K562 (cell line): ENCODE results near the gene KBTBD12. TPM values are rescaled to one million over a fixed set of nuclear protein-coding genes. Genes with fewer than 3 reads are reported as not detected.

Experiments used
- ATAC-seq: fragments of 200-7000 bp; cut with Tn5 transposase; 3 replicates; pipeline ENCODE4 v1.9.1; 2020; ENCODE audit warnings: moderate library complexity
- BruUV-seq: library from RNA; stranded (reverse); fragments of 400-500 nt; replicated peaks from 2 replicates; lab custom pipeline; 2021; lab: Mats Ljungman, UMichigan
- CTCF ChIA-PET: fragments of 300-600 bp; formaldehyde crosslinking; extraction: SDS; loops from one replicate; lab custom pipeline; 2021; ENCODE audit warnings: low intra/inter-chr PET ratio; lab: Yijun Ruan, JAX
- POLR2A ChIA-PET: fragments of 300-600, 350-650 bp; sonication (Branson Sonifier 250); formaldehyde crosslinking; extraction: SDS; loops from one replicate; lab custom pipeline; 2021; ENCODE audit warnings: antibody characterized with exemption, inconsistent platforms; lab: Yijun Ruan, JAX
- DNase-seq, 4 experiments: peaks; one replicate each; pipeline versions ENCODE4 v3.0.0 to v3.0.0-alpha.2; 2011 to 2018; ENCODE audit warnings: low spot score in 3 of 4, mixed read lengths in 3 of 4; ENCODE audit errors: extremely low read depth in 1 of 4
- FAIRE-seq: peaks from 2 replicates; lab custom pipeline; 2011; peaks lifted over from hg19 to GRCh38; lab: Jason Lieb, UNC
- H2AFZ ChIP-seq: 2 replicates; pipeline ENCODE4 v1.6.0; 2011; ENCODE audit warnings: low read depth, low read length, control low read depth, inconsistent platforms
- H3K27ac ChIP-seq: fragments of 200-600 bp; 3 replicates; pipeline ENCODE4 v1.8.0; 2011; ENCODE audit warnings: low read depth, mild to moderate bottlenecking, control low read depth, inconsistent platforms, low read length, moderate library complexity, mixed read lengths; ENCODE audit errors: extremely low read depth
- H3K27me3 ChIP-seq, 2 experiments: fragments of 300-600 bp in 1 of 2; 2 replicates in 1 of 2; 3 replicates in 1 of 2; pipeline versions ENCODE4 v1.6.0 to v1.8.0; 2011; ENCODE audit warnings: inconsistent platforms in 2 of 2, low read length in 2 of 2, mild to moderate bottlenecking in 1 of 2, mixed read lengths in 1 of 2, moderate library complexity in 1 of 2; ENCODE audit not compliant: control insufficient read depth in 2 of 2, insufficient read depth in 2 of 2
- H3K36me3 ChIP-seq: fragments of 300-600 bp; 3 replicates; pipeline ENCODE4 v1.8.0; 2011; ENCODE audit warnings: mild to moderate bottlenecking, low read length, inconsistent platforms; ENCODE audit not compliant: control insufficient read depth, insufficient read depth
- H3K4me1 ChIP-seq, 2 experiments: fragments of 200-600 bp in 1 of 2; replicated peaks in 1 of 2; 2 replicates in 1 of 2; 3 replicates in 1 of 2; pipeline versions ENCODE4 v1.5.1 to v1.8.0; 2011; ENCODE audit warnings: inconsistent platforms in 2 of 2, low read length in 2 of 2, mild to moderate bottlenecking in 1 of 2, mixed read lengths in 1 of 2, moderate library complexity in 1 of 2; ENCODE audit not compliant: control insufficient read depth in 2 of 2, insufficient read depth in 2 of 2
- H3K4me2 ChIP-seq: 2 replicates; pipeline ENCODE4 v1.6.1; 2011; ENCODE audit warnings: low read length, control low read depth, inconsistent platforms, mixed read lengths; ENCODE audit not compliant: insufficient read depth
- H3K4me3 ChIP-seq: fragments of 200-600 bp; sonication (generic), shearing (Covaris generic); 2 replicates; pipeline ENCODE4 v1.5.1; 2016; ENCODE audit warnings: control low read depth, inconsistent platforms
- H3K79me2 ChIP-seq: fragments of 200-600 bp; 3 replicates; pipeline ENCODE4 v1.8.0; 2011; ENCODE audit warnings: low read length, inconsistent platforms; ENCODE audit not compliant: control insufficient read depth, insufficient read depth
- H3K9ac ChIP-seq, 2 experiments: 2 replicates each; pipeline versions ENCODE4 v1.6.0 to v1.6.1; 2011; ENCODE audit warnings: low read depth in 2 of 2, low read length in 2 of 2, control low read depth in 1 of 2, inconsistent platforms in 1 of 2, mild to moderate bottlenecking in 1 of 2, mixed read lengths in 1 of 2; ENCODE audit not compliant: insufficient read depth in 1 of 2
- H3K9me1 ChIP-seq: one replicate; pipeline ENCODE4 v1.6.0; 2011; ENCODE audit warnings: inconsistent platforms, mild to moderate bottlenecking, low read length, moderate library complexity; ENCODE audit not compliant: control insufficient read depth, insufficient read depth
- H3K9me3 ChIP-seq: replicated peaks from 2 replicates; pipeline ENCODE4 v1.5.1; 2011; ENCODE audit warnings: low read depth, low read length, inconsistent platforms; ENCODE audit not compliant: control insufficient read depth, insufficient read depth
- H4K20me1 ChIP-seq: replicated peaks from 2 replicates; pipeline ENCODE4 v1.6.1; 2011; ENCODE audit warnings: low read length, inconsistent platforms, mixed read lengths; ENCODE audit not compliant: control insufficient read depth, insufficient read depth
- NFATC3 ChIP-seq: fragments of 450-650 bp; IDR thresholded peaks from 2 replicates; pipeline ENCODE4 v1.6.1; 2017; ENCODE audit warnings: mild to moderate bottlenecking
- RUNX1 ChIP-seq: sonication (generic); IDR thresholded peaks from 2 replicates; pipeline ENCODE4 v1.6.1; 2016; ENCODE audit warnings: antibody characterized with exemption, low read depth
- SAFB2 ChIP-seq: fragments of 200-400 bp; formaldehyde crosslinking; IDR thresholded peaks from 2 replicates; pipeline ENCODE4 v1.6.1; 2018; ENCODE audit warnings: borderline replicate concordance, low read length, low read depth, moderate library complexity; ENCODE audit not compliant: severe bottlenecking
- SMARCC2 ChIP-seq: fragments of 450-650 bp; IDR thresholded peaks from 2 replicates; pipeline ENCODE4 v1.6.1; 2017; ENCODE audit warnings: antibody characterized with exemption, moderate library complexity, mild to moderate bottlenecking, low read depth
- SNAPC5 ChIP-seq: fragments of 250-450 bp; sonication (Bioruptor Pico); IDR thresholded peaks from 2 replicates; pipeline ENCODE4 v1.8.0; 2021; ENCODE audit warnings: moderate library complexity, mild to moderate bottlenecking, inconsistent platforms
- TFE3 ChIP-seq: fragments of 450-650 bp; formaldehyde crosslinking; IDR thresholded peaks from 2 replicates; pipeline ENCODE4 v1.4.0; 2020; ENCODE audit warnings: mild to moderate bottlenecking, mixed read lengths
- ZKSCAN3 ChIP-seq: fragments of 250-450 bp; sonication (Bioruptor Pico); IDR thresholded peaks from 2 replicates; pipeline ENCODE4 v1.4.0; 2020
- ZNF124 ChIP-seq: sonication (generic); formaldehyde crosslinking; IDR thresholded peaks from 2 replicates; pipeline ENCODE4 v1.8.1; 2022; ENCODE audit warnings: missing genetic modification reagents
- ZNF143 ChIP-seq: sonication (generic); formaldehyde crosslinking; IDR thresholded peaks from 2 replicates; pipeline ENCODE4 v1.9.0; 2022; ENCODE audit warnings: mild to moderate bottlenecking, missing genetic modification reagents
- ZNF41 ChIP-seq: fragments of 250-450 bp; sonication (Bioruptor Pico); conservative IDR thresholded peaks from 2 replicates; pipeline ENCODE4 v1.4.0; 2020; ENCODE audit warnings: mild to moderate bottlenecking
- ZNF778 ChIP-seq: fragments of 450-650 bp; formaldehyde crosslinking; IDR thresholded peaks from 2 replicates; pipeline ENCODE4 v1.4.0; 2020; ENCODE audit warnings: mild to moderate bottlenecking, moderate library complexity
- WGBS: fragments of 100-300 bp; shearing (Covaris generic); methylation state at CpG from one replicate; pipeline ENCODE4 v1.1.6; 2016; ENCODE audit warnings: low coverage, mixed read lengths; ENCODE audit not compliant: insufficient coverage; ENCODE audit errors: missing lambda C conversion rate; 5-methylcytosine and 5-hydroxymethylcytosine counted together
- in situ Hi-C: fragments of 300-500 bp; cut with MboI; formaldehyde crosslinking; loops from 4 replicates; pipeline ENCODE4 v1.15.0; 2018; ENCODE audit warnings: inconsistent platforms, mixed read lengths
- intact Hi-C: fragments of 100-400 bp; cut with micrococcal nuclease; formaldehyde crosslinking; loops from 2 replicates; pipeline ENCODE4 v1.14.2; 2022
- polyA plus RNA-seq, 8 experiments: library from polyadenylated mRNA; depleted of rRNA in 4 of 8; stranded (reverse) in 5 of 8; unstranded in 3 of 8; fragments of >200 nt; fragmentation: Nextera tagmentation in 2 of 8; fragmentation: Illumina TruSeq in 1 of 8; extraction: Ambion mirVana in 2 of 8; extraction: Trizol in 1 of 8; gene quantifications; 2 replicates each; pipeline versions ENCODE4 v1.2.1 to v1.2.3, GENCODE V29; 2011 to 2014; ENCODE audit warnings: inconsistent platforms in 1 of 8, missing spikeins in 1 of 8
- total RNA-seq, 7 experiments: library from RNA; depleted of rRNA in 6 of 7; stranded (reverse); fragments of >200 nt in 6 of 7; fragmentation: Illumina TruSeq in 2 of 7; extraction: Trizol in 2 of 7; gene quantifications; 2 replicates each; pipeline versions ENCODE4 v1.2.1 to v1.2.3, GENCODE V29; 2011 to 2021; ENCODE audit warnings: low replicate concordance in 1 of 7
- TF ChIP-seq, protein P1 (sequence below): sonication (generic); formaldehyde crosslinking; IDR thresholded peaks from 2 replicates; pipeline ENCODE4 v1.8.0; 2023; ENCODE audit warnings: mild to moderate bottlenecking, missing genetic modification reagents

The KBTBD12 gene
- total and polyA plus RNA-seq, 9 of the 15 experiments (the other 6 are each of a cell fraction or from before 2014, with no cell fraction given): not detected

DNA sequence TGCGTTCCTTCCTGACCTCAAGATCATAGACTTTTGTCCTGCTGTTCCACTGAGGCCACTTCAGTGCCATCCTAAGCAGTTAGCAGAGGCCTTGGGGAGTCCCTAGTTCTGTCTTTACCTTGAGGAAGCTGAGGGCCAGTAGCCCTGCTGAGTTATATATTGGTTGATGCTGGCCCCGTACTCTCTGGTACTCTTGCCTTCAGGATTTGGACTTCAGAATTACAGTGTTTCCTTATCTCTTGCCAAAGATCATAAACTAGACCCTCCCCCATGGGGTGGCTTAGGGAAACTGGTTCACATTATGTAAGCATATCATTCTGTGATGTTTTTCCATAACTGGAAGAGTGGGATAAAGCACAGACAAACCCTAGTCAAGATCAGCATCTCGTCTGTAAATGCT, 33.2 kb downstream of the KBTBD12 start:
- H4K20me1 ChIP-seq: no peaks in the 10 kb centered on the region
- WGBS: 0% methylated on average over 3 of the region's 3 CpGs
- no peak for DNase-seq
- POLR2A ChIA-PET: interaction anchor here (1.4 kb wide), 1 partner anchor 10 kb away, joined by 4 read pairs; no protein-coding TSS in a partner anchor
- H3K4me2 ChIP-seq: no peak overlapping the region
- no peaks in the 10 kb centered on the region for H3K9me3 ChIP-seq
- intact Hi-C loops (no loop called here), in situ Hi-C loops (no loop called here)
- FAIRE-seq: no peak
- no peaks in the 10 kb centered on the region for H3K79me2 ChIP-seq
- H3K27ac ChIP-seq: no peak overlapping the region
- H3K4me3 ChIP-seq: no peak overlapping the region
- no peaks in the 10 kb centered on the region for H3K9me1 ChIP-seq
- peaks cover 0 to 4% of the 10 kb centered on the region in 2 experiments; a peak in 2 of 5 replicates for H3K27me3 ChIP-seq
- CTCF ChIA-PET: no interaction called here
- no TSS peak for BruUV-seq
- H3K36me3 ChIP-seq: no peaks in the 10 kb centered on the region
- no peak overlapping the region for H2AFZ ChIP-seq
- no peak for ATAC-seq
- H3K4me1 ChIP-seq: no peaks in the 10 kb centered on the region
- no peak for TF ChIP-seq SMARCC2
- no peak for TF ChIP-seq SAFB2
- no peak for TF ChIP-seq ZNF143
- no peak for TF ChIP-seq ZNF778 (CRISPR knock-in tag)
- TF ChIP-seq ZNF41 (CRISPR knock-in tag): no peak
- TF ChIP-seq, protein P1, sequence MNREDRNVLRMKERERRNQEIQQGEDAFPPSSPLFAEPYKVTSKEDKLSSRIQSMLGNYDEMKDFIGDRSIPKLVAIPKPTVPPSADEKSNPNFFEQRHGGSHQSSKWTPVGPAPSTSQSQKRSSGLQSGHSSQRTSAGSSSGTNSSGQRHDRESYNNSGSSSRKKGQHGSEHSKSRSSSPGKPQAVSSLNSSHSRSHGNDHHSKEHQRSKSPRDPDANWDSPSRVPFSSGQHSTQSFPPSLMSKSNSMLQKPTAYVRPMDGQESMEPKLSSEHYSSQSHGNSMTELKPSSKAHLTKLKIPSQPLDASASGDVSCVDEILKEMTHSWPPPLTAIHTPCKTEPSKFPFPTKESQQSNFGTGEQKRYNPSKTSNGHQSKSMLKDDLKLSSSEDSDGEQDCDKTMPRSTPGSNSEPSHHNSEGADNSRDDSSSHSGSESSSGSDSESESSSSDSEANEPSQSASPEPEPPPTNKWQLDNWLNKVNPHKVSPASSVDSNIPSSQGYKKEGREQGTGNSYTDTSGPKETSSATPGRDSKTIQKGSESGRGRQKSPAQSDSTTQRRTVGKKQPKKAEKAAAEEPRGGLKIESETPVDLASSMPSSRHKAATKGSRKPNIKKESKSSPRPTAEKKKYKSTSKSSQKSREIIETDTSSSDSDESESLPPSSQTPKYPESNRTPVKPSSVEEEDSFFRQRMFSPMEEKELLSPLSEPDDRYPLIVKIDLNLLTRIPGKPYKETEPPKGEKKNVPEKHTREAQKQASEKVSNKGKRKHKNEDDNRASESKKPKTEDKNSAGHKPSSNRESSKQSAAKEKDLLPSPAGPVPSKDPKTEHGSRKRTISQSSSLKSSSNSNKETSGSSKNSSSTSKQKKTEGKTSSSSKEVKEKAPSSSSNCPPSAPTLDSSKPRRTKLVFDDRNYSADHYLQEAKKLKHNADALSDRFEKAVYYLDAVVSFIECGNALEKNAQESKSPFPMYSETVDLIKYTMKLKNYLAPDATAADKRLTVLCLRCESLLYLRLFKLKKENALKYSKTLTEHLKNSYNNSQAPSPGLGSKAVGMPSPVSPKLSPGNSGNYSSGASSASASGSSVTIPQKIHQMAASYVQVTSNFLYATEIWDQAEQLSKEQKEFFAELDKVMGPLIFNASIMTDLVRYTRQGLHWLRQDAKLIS (CRISPR knock-in tag): no peak
- no peak for TF ChIP-seq SNAPC5 (CRISPR knock-in tag)
- TF ChIP-seq RUNX1: no peak
- no peak for TF ChIP-seq ZKSCAN3 (CRISPR knock-in tag)
- no peak for TF ChIP-seq NFATC3
- TF ChIP-seq ZNF124: no peak
- TF ChIP-seq TFE3: no peak
- H3K9ac ChIP-seq: no peak overlapping the region
